NCI-H748 (cell line): Measurements from ENCODE around the gene MCTP1.

Source experiments
- DNase-seq: peaks from one replicate; lab custom pipeline; 2025; ENCODE audit not compliant: unreplicated experiment; lab: John Stamatoyannopoulos, UW

MCTP1 gene

DNA sequence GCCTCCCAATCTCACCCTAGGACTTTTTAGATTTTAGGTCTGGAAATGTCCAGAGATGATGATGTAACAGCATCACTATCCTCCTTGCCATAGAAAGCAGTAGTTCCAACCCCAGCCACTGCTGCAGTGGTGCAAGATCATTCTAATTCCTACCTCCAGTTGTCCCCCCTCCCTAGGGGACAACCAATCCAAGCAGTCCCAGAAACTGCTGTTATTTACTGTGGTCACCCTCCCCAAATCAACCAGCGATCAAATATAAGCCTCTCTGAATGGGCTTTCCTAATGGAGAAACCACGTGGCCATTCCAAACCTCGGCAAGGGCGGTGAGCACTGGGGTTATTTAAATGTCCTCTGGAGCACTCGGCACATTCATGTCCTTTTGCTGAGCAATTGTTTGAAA lies 506.6 kb downstream of the MCTP1 start:
- DNase-seq = peak; percentile 89

DNA sequence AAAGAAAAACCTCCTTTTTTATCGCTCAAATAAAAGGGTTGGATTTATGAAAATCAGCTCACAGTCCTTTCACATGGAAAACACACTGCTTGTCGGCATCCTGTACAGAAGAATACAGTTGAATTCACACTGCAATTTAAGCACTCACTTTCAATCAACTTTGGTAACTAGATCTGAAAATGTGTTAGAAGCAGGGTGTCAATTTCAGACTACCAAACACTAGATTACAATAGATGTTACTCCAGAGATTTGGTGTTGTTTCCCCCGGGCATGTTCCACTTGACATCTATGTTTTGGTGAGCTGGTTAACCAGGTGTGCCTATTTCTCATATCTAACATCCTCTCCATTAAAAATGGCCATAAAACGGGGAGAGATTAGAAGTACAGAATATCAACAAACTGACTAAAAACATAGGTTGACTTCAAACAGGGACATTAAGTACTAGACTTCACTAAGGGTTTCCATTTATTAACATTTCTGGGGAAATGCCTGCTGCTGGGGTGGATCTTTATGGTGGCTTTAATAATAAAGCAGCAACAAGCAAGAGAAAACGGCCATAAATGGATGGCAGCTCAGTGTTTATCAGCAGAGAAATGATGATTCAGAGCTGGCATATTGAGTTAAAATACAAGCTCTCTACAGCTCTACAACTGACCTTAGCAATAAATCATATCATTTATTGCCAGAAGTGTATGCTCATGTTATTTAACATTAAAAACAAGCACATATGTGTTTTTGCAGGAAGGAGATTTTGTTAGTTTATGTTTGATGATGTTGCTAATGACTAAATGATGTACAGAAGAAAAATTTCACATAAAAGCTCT lies 507.6 kb downstream of the MCTP1 start:
- peak; percentile 53 for DNase-seq

DNA sequence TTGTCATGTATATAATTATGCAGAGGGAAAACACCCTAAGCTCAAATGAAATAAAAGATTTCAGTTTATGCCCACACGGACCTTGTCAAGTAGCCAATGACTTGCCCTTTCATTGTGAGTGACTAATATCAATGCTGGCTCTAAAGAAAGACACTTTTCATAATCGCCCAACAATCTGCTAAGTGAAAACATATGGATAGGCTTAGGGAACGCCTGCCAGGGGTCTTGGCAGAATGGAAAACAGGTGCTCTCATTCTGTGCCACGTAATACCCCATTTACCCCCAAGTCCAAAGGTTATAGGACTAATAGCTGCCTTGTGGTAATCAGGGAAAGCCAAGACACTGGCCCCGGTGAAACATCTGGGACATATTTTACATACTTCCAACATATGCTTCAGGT lies 508.7 kb downstream of the MCTP1 start:
- DNase-seq = peak; percentile 10

DNA sequence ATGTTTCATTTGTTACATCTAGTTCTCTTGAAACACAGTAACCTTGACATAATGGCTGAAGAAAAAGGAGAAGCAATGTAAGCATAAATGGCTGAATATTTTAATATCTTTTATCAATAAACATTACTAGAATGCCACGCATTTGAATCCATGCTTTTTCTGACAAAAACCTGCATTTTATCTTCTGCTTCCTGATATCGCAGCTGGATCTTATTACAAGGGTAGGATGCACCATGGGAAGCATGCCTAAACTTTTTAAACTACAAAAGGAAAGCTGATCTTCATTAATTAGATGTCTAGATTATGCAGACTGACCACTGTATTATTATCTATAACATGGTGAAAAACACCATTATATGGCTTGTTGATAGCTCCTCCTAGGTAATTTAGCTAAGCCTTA lies 509.8 kb downstream of the MCTP1 start:
- no peak for DNase-seq

DNA sequence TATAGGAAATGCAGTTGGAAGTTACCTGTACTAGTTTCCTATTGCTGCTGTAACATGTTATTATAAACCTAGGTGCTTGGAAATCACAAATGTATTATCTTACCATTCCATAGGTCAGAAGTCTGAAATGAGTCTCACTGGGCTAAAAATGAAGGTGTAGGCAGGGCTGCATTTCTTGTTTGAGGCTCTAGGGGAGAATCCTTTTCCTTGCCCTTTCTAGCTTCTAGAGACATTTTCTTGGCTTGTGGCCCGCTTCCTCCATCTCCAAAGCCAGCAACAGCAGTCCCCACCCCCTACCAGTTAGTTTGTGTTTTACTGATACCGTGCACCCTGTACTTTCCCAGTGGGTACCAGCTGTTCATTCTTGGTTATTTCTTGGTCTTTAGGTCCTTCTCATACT lies 513.2 kb downstream of the MCTP1 start:
- DNase-seq = no peak

DNA sequence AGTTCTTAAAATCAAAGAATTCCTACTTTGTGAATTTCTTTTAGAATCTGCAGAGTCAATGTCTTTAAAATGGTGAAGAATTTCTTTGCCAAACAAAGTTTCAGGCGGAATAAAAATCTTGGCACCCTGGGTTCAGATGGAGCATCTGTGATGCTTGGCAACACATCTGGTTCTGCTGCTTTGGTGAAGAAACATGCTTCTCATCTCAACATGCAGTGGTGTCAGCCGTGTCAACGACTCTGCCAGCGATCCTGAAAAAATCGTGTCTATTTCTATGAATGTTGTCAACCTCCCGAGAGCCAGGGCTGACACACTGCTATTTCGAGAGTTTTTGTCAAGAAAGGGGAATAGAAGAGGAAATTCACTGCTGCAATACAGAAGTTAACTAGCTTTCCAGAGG lies 514.9 kb downstream of the MCTP1 start:
- no peak for DNase-seq

DNA sequence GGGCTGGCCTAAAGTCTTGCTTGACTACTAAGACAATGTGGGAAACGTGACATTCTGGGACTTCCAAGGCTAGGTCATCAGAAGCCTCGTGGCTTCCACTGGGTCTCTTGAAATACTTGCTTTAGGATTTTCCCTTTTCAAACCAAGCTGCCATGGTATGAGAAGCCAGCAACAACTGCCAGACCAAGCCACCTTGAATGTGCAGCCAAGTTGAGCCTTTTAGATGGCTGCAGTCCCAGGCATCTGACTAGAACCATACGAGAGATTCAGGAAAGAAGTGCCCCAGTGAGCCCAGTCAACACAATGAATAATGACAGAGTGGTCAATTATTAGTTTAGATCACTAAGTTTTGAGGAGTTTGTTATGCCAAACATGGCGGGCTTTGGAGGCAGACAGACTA lies 523.1 kb downstream of the MCTP1 start:
- no peak for DNase-seq

DNA sequence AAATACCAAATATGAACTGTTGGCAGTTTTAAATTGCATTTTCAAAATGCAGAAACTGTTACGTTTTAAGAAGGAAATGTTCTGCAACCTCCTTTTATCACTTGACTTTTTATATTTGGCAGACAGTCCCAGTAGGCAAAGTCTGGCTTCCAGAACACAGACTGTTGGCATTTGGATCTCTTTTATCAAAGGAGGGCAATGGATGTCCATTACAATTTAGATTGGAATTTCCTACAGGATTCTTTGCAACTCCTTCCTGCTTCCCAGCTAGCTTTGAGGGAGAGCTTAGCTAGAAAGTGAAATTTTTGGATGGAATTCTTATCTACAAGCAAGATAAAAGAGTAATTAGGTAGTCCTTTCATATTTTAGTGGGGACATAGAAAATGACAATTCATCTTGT lies 523.8 kb downstream of the MCTP1 start:
- no peak for DNase-seq

DNA sequence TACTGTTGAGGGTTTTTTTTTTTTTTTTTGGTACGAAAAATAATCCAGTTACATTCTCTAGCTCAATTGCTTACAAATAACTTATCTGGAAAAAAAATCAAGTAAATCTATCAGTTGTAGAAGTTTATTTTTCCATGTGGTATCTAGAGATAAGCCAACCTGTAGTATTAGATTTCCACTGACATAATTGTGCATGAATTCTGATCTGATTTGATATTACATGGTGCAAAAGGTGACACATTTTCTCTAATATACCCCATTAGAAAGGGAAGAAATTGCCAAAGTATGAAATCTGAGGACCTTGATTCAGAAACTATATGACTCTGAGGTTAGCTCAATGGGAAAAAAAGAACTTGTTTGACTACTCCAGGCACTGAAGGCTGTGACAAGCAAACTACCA lies 524.9 kb downstream of the MCTP1 start:
- DNase-seq = no peak

DNA sequence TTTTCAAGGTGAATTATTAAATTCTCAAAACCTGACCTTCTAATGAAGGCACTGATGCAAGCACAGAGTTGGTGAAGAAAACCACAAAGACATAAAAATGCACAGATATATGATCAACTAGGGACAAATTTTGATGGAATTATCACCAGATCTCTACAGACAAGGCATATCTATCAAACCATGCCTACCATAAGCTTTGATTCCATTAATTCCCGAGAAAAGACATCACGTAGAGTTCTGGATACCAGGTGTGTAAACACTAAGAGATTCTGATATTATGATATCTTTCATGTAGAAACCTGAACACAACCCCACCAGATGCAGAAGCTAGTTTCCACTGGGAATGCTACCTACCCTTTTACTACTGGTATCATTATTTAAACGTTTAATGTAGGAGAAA lies 525.9 kb downstream of the MCTP1 start:
- no peak for DNase-seq

DNA sequence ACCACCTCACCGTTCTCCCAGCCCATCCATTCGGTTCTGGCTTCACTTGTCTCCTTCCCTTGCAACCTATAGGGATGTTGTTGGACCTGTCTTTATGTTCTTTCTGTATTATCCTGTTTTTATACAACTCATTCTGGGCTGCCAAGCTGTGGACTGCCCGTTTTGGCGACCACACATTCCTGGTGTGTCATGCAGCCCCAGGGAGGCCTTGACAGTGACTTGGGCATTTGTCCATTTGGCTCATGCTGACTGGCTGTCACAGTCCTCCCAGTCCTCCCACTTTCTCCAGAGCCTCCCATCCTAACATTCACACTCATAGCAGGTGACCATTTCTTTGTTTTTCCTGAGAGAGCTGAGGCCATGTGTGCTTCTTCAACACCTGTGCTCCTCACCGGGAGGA lies 530.1 kb downstream of the MCTP1 start:
- DNase-seq = no peak

DNA sequence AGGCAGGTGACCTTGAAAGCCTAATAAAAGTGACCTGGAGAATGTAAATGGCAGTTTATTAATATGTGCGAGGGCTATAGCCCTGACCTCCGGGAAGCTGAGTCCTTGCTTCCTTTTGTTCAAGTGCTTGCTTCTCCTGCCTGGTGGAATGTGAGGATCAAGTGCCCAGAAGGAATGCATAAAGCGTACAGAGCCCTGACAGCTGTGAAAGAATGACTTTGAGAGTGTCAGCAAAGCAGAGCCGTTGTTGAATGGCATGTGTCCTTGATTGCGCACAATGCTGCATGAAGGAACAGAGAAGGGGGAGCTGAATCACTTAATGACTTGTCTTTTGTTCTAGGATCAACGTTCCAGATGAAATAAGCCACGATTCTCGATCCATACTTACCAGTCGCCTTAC lies 533.4 kb downstream of the MCTP1 start:
- DNase-seq = no peak

DNA sequence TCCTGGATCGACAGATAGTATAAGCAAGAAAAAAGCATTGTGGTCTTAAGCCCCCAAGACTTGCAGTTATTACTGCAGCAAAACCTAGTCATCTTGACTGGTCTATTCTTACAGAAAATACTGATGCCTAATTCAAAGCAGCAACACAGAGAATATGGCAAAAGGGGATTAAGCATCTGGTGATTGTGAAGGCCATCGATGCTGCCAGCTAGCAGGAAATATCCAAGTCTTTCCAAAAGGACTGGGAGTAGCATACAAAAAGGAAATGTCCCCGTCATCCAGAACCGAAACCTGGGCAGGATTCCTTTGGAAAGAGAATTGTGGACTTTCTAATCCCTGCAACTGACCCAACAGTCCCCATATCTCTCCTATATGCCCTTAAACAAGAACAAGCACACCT lies 534.2 kb downstream of the MCTP1 start:
- no peak for DNase-seq

DNA sequence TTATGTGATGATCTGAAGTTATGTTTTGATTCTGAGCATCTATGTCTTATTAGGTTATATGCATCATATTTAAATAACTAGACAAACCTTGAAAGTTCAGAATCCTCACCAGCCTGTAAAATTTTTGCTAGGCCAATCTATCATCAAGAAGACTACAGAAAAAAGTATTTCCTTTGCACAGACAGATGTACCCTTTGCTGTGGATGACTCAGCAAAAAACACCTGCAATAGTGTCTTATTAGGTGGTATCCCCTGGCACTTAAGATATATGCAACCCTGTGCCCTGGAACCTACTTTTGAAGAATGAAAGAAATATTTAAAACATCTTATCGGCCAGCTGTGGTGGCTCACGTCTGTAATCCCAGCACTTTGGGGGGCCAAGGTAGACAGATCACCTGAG lies 535.9 kb downstream of the MCTP1 start:
- DNase-seq = no peak

DNA sequence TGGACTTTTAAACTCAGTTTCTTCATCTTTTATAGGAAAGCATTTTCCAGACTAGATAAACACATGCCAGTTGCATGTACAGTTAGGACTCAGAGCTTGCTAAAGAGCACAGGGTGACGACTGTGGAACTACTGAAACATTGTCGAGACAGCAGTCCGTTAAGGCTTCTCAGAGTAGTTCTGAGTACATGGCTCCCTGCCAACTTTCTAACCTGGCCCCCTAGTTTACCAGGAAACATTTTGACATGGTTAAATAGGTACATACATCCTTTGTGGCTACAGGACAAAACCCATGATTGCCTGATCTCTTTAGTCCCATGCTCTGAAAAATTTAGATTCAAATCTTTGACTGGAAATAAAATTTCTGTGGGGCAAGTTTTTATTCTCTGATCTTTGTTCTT lies 536.7 kb downstream of the MCTP1 start:
- DNase-seq = no peak

DNA sequence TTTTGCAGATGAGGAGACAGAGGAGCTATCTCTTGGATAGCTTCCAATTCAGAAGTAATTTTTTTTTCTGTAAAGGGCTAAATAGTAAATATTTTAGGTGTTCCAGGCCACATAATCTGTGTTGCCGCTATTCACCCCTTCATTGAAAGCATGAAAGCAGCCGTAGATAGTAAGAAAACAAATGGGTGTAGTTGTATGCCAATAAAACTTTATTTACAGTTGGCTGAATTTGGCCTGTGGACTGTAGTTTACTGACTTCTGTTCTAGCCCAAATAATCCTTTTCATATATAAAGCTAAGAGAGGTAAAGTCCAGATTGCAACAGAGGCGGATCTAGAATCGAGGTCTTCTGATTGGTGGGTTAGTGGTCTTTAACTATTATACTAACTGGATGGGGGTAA lies 537.5 kb downstream of the MCTP1 start:
- DNase-seq = no peak

DNA sequence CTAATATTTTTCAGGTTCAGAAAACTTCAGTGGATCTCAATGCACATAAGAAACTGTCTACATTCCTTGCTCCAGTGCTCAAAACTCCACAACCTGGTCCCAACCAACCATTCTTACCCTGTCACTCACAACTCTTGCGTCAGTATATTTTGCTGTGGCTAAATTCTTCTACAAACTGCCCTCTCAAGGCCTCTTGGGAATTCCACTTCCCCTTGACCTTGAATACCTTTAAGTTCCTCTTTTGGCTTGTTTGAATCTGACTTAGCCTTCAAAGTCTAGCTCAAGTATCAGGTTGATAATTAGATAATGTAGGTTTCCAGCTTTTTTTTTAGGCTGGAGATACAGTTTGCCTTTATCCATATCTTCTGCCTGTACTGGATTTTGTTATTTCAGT lies 538.2 kb downstream of the MCTP1 start:
- DNase-seq = no peak

DNA sequence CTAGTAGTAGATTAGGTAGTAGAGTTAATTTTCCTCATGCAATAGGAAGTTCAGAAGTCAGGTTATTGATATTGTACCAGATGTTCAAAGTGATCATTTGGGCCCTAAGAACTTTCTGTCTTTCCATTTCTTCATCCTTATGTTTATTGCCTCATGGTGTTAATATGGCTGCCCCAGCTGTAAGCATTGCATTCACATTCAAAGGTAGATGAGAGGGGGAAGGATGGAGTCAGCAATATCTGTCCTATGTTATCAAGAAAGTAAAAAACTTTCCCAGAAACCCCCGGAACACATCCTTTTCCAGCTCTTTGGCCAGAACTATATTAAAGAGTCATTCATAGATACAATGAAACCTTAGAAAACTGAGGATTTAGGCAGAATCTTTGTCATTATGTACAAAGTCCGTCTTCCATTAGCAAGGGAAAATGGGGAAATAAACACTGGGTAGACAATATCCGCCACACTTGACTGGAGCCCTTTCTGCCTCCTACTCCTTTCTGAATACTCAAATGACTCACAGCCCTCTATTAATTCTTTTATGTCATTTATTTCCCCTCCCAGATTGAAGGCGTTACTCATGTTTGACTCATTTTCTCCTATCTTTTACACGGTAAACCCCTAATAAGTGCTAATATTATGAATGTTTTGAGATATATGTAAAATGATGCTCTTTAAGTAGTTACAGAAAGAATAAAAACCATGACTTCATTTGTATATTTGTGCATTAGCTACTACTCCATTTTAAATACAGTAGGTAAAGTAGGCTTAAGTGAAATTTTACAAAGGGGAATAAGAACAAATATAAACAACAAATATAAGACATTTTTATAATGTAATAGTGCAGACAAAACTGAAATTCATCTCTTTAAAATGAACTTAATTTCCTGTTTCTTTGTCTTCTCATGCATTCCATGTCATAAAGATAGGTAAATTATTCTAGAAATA lies 538.8 kb downstream of the MCTP1 start:
- no peak for DNase-seq

DNA sequence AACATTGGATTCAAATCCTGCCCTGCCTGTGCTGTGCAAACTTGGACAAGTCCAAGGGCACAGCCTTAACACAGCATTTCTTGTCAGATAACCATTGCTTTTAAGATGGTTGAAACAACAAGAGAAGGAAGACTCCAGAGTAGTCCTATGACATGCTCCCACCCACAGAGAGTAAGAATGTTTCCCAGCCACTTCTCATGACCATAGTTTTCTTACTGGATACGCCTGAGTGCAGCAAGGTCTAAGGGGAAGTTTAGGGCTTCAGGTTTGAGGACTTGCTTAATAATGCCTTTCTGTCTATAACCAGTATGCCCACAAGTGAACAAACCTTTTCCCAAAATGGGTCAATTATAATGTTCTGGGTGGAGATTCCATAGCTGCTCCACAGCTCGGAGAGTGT lies 540.0 kb downstream of the MCTP1 start:
- no peak for DNase-seq

DNA sequence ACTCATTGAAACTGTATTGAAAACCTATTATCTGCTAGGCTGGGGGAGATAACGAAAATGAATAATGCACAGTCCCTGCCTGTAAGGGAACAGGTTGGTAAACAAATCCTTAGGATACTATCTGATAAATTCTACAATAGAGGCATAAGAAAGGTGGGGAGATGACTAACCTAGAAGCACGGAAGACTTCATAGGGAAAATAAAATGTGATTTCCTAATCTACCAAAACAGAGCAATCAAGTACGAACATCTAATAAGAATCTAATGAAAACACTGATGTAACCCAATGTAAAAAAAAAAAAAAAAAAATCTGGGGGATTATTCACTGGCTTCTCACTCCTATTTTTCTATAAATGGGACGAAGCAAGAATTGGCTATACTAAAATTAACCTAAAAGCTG lies 542.0 kb downstream of the MCTP1 start:
- no peak for DNase-seq

DNA sequence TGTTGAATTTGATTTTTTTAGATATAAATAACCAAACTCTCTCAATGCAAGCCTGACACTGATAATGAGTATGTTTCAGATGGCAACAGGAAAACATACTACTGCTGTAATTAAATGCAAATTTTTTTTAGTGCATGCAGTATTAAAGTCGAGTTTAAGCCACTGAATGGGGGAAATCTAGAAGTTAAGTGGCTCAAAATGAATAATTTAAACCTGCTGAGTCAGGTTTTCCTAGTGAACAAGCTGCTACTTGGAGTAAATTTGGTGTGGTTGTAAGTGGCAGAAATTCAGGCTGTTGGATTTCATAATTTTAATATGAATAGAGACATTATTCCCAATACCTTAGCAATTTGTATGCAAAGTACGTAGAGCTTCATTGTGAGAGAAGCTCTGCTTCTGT lies 544.6 kb downstream of the MCTP1 start:
- DNase-seq = no peak

DNA sequence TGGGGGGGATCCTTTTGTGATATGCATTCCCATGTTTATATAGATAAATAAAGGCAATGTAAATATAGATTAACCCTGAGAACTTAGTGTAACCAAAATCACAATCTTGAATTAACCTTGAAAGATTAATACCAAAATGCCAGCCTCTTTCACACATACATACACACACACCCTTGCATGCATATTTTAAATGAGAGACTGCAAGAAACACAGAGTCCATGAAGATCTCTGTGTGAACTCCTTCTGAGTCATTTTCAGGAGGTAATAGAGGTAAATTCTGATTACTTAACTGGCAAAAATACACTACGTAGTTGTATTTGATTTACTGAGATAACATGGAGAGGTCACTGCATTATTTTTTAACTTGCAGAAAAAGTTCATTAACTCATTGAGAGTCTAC lies 548.4 kb downstream of the MCTP1 start:
- DNase-seq = no peak
